ENCODE results near the gene DENND4A. TPM values are rescaled to one million over a fixed set of nuclear protein-coding genes. Genes with fewer than 3 reads are reported as not detected.

The DENND4A gene
- total RNA-seq, 1 donor from 2014 or later = 32.5 TPM

DNA sequence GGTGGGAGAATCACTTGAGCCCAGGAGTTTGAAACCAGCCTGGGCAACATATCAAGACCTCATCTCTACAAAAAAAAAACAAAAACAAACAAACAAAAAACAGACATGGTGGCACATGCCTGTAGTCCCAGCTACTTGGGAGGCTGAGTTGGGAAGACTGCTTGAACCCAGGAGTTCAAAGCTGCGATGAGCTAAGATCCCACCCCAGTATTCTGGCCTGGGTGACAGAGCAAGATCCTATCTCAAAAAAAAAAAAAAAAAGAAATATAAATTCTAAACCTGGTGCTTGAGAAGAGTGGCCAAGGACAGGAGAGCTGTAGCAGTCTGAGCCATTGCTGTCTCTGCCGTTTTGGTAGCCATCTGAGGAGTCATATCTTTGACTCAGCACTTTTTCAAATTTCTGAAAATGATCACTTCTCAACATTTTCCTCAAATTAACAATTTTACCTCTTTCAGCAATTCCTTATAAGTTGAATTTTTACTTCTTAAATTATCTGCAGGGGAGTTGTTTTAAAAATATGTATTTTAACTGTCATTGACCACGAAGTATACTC lies 3.6 kb upstream of the DENND4A start:
- ATAC-seq (no peak), DNase-seq (no peak)
- no peaks in the 10 kb centered on the region for H3K27me3 ChIP-seq
- H3K9me3 ChIP-seq = no peaks in the 10 kb centered on the region
- TF ChIP-seq, protein P1, sequence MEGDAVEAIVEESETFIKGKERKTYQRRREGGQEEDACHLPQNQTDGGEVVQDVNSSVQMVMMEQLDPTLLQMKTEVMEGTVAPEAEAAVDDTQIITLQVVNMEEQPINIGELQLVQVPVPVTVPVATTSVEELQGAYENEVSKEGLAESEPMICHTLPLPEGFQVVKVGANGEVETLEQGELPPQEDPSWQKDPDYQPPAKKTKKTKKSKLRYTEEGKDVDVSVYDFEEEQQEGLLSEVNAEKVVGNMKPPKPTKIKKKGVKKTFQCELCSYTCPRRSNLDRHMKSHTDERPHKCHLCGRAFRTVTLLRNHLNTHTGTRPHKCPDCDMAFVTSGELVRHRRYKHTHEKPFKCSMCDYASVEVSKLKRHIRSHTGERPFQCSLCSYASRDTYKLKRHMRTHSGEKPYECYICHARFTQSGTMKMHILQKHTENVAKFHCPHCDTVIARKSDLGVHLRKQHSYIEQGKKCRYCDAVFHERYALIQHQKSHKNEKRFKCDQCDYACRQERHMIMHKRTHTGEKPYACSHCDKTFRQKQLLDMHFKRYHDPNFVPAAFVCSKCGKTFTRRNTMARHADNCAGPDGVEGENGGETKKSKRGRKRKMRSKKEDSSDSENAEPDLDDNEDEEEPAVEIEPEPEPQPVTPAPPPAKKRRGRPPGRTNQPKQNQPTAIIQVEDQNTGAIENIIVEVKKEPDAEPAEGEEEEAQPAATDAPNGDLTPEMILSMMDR (IDR thresholded peaks at IDR 0.05) = no peak
- no peak overlapping the region for H3K27ac ChIP-seq
- no peak overlapping the region for H3K4me3 ChIP-seq
- peaks cover 12% of the 10 kb centered on the region for H3K4me1 ChIP-seq
- intact Hi-C loops (cut with DNase I) = no loop called here
- no peaks in the 10 kb centered on the region for H3K36me3 ChIP-seq

DNA sequence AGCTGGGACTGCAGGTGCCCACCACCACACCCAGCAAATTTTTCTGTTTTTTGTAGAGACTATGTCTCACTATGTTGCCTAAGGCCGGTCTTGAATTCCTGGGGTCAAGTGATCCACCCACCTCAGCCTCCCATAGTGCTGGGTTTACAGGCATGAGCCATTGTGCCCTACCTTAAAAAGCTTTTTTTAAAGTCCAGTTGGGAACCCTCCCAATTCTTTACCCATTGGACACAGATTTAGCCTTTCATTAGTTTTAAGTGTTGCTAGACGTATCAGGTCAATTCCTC lies 1.7 kb upstream of the DENND4A start:
- intact Hi-C loops (cut with DNase I) = no loop called here

DNA sequence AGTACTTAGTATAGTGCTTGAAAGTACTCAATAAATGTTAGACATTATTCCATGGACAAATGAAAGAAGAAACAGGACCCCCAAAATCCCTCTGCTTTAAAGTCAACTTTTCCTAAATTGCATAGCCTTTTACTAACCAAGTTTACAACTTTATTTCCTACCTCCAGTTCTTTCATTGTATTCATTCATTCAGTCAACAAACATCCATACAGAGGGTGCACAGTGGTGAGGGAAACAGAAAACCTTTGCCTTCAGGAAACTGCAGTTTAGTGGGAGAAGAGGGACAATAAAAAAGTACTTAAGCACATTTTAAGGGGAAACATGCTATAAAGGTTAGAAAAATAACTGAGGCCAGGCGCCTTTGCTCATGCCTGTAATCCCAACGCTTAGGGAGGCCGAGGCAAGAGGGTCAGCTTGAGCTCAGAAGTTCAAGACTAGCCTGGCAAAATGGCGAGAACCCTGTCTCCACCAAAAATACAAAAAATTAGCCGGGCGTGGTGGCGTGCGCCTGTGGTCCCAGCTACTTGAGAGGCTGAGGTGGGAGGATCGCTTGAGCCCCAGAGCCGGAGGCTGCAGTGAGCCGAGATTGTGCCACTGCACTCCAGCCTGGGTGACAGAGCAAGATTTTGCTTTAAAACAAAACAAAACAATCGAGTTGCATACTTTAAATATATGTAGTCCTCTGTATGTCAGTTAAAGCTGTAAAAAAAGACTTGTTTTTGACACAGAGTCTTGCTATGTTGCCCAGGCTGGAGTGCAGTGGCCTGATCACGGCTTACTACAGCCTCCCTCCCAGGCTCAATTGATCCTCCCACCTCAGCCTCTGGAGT lies 1.1 kb upstream of the DENND4A start:
- ATAC-seq (no peak), DNase-seq (no peak)
- H3K4me3 ChIP-seq = peak overlapping the region; percentile 77
- peak overlapping the region; percentile 97 for H3K27ac ChIP-seq
- H3K36me3 ChIP-seq = no peaks in the 10 kb centered on the region
- intact Hi-C loops (cut with DNase I) = no loop called here
- TF ChIP-seq, protein P1 (IDR thresholded peaks at IDR 0.05) = no peak
- peaks cover 19% of the 10 kb centered on the region for H3K4me1 ChIP-seq
- H3K9me3 ChIP-seq = no peaks in the 10 kb centered on the region
- H3K27me3 ChIP-seq = no peaks in the 10 kb centered on the region

More for the DNA sequence above, 1.7 kb upstream of the DENND4A start:
- H3K36me3 ChIP-seq = no peaks in the 10 kb centered on the region
- peaks cover 18% of the 10 kb centered on the region for H3K4me1 ChIP-seq
- no peak overlapping the region for H3K27ac ChIP-seq
- H3K4me3 ChIP-seq = no peak overlapping the region
- TF ChIP-seq, protein P1 (IDR thresholded peaks at IDR 0.05) = no peak
- no peak for ATAC-seq
- no peaks in the 10 kb centered on the region for H3K27me3 ChIP-seq
- H3K9me3 ChIP-seq = no peaks in the 10 kb centered on the region
- DNase-seq = no peak

DNA sequence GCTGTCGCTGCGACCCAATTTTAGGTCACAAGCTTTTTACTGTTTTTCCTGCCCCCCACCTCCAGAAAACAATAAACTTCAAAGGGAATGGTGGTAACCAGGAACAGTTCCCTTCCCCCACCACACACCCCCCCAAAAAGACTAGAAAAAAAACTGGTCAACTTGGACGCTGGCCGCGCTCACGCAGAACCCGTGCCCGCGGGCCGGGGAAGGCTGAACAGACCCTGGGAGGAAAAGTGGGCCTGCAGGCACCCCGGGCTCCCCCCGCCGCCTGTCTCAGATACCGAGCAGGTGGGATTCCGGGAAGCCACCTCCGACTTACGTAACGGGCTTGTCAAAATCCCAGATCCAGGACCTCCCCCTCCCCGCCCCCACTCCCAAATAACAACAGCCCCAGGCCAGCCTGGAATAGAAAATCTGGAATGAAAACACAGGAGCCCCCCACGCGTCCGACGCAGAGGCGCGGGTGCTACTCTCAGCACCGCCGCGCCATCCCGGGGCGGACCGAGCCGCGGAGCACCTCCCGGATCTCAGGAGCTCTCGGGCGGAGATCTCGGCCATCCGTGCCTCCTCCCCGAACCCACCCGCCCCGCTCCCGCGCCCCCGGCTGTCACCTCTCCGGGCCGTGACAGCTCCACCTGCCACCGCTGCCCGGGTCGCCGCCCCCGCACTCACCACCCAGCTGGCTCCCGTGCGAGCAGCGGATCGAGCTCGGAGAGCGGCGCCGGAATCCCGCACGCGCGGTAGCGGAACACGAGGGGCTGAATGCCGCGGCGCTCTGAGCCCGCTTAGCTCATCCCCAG lies 557 bp downstream of the DENND4A start:
- peak overlapping the region; percentile 77 for H3K4me3 ChIP-seq
- intact Hi-C loops (cut with DNase I) = no loop called here
- no peaks in the 10 kb centered on the region for H3K27me3 ChIP-seq
- DNase-seq (peak; percentile 81), ATAC-seq (peak; percentile 53)
- no peaks in the 10 kb centered on the region for H3K36me3 ChIP-seq
- peaks cover 28% of the 10 kb centered on the region for H3K4me1 ChIP-seq
- H3K9me3 ChIP-seq = no peaks in the 10 kb centered on the region
- TF ChIP-seq, protein P1 (IDR thresholded peaks at IDR 0.05) = no peak
- H3K27ac ChIP-seq = peak overlapping the region; percentile 97

DNA sequence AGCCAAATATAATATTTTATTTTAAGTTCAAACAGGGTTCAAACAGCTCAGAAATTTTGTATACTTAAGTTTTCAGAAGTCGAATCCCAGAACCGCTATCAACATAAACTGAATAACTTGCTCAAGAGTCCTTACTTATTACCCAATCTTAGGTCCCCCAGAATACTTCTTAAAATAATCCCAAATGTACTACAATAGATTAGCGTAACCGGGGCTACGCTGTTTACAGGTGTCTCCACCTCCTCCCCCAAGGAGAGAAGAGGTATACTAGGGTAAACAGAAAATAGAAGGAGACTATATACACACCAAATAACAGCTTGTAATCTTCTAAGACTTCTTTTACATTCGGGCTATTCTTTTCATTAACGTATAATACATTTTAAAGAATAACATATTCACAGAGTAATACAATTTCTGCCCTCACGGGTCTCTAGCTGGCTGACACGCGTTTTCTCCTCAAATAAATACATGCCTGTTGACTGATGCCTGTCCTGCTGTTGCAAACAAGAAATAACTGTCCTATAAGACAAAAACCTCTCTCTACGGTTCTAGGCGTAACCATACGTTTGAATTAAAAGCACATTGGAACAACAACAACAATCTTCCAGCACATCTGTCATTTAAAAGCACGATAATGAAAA lies 1.3 kb downstream of the DENND4A start:
- Histone ChIP-seq H3K4me3 (peak overlapping the region; percentile 77), H3K4me1 (peaks cover 28% of the 10 kb centered on the region), H3K9me3 (no peaks in the 10 kb centered on the region), H3K27ac (peak overlapping the region; percentile 97), H3K27me3 (no peaks in the 10 kb centered on the region), H3K36me3 (no peaks in the 10 kb centered on the region)
- intact Hi-C loops (cut with DNase I) = no loop called here
- DNase-seq (no peak), ATAC-seq (no peak)
- TF ChIP-seq, protein P1 (IDR thresholded peaks at IDR 0.05) = no peak

Data from upper lobe of right lung (tissue), 1 donor.